Measurements from ENCODE around the gene USP8.

USP8 gene

GRCh38 chr15:50440932-50441331 is 16.7 kb downstream of the USP8 start:
- DNase-seq (ENCODE audit: low read depth), result no peak
- TF ChIP-seq, protein P1, sequence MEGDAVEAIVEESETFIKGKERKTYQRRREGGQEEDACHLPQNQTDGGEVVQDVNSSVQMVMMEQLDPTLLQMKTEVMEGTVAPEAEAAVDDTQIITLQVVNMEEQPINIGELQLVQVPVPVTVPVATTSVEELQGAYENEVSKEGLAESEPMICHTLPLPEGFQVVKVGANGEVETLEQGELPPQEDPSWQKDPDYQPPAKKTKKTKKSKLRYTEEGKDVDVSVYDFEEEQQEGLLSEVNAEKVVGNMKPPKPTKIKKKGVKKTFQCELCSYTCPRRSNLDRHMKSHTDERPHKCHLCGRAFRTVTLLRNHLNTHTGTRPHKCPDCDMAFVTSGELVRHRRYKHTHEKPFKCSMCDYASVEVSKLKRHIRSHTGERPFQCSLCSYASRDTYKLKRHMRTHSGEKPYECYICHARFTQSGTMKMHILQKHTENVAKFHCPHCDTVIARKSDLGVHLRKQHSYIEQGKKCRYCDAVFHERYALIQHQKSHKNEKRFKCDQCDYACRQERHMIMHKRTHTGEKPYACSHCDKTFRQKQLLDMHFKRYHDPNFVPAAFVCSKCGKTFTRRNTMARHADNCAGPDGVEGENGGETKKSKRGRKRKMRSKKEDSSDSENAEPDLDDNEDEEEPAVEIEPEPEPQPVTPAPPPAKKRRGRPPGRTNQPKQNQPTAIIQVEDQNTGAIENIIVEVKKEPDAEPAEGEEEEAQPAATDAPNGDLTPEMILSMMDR (IDR thresholded peaks at IDR 0.05; ENCODE audit: control insufficient read depth, extremely low read depth, insufficient read depth), result no peak
- no peak overlapping the region for H3K4me3 ChIP-seq (ENCODE audit: low read depth, low read length)

- no peak overlapping the region for H3K4me3 ChIP-seq (ENCODE audit: low read depth, low read length)
- DNase-seq (ENCODE audit: low read depth), result no peak
- TF ChIP-seq, protein P1 (IDR thresholded peaks at IDR 0.05; ENCODE audit: control insufficient read depth, extremely low read depth, insufficient read depth), result no peak
Observed at GRCh38 chr15:50452927-50453326, 28.7 kb downstream of the USP8 start.

GRCh38 chr15:50458348-50459112 is 34.3 kb downstream of the USP8 start:
- DNase-seq (ENCODE audit: low read depth), result no peak
- TF ChIP-seq, protein P1 (IDR thresholded peaks at IDR 0.05; ENCODE audit: control insufficient read depth, extremely low read depth, insufficient read depth), result no peak
- no peak overlapping the region for H3K4me3 ChIP-seq (ENCODE audit: low read depth, low read length)

DNA sequence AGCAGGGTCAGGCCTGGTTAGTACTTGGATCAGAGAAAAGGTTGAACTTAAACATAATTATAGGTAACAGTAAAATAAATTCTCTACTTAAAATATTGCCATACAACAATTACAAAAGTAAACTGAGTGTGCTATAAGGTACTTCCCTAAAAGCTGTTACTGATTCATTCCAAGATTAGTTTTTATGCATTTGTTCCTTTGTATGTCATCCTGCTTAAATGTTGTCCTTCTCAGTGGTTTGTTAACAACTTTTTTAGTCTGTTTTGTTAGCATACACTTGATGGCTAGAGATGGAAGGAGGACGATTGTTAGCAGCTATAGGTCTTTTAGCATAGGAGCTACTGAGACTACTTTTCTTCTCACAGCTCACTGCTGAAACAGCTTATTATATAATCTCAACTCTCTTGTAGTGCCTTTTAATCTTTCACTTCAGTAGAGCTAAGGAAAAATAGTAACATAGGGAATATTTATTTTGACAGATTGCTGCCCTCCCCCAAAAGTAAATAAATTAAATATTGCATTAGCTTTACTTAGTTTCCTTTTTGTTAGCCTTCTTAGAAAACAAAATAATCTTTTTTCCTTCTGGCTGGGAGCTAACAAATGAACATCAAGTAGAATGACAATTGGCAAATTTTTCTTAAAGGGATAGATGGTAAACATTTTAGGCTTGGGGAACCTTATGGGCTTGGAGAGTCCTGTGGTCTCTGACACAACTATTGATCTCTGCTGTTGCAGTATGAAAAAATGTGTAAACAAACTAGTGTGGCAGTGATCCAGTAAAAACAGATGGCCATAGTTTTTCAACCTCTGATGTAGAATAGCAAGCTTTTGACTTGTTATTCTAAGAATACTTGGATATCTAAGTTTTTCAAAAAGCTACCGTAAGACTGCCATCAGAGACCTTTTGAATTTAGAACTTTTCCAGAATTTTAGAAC is 39.5 kb downstream of the USP8 start:
- DNase-seq (ENCODE audit: low read depth), result no peak
- no peak overlapping the region for H3K4me3 ChIP-seq (ENCODE audit: low read depth, low read length)
- TF ChIP-seq, protein P1 (IDR thresholded peaks at IDR 0.05; ENCODE audit: control insufficient read depth, extremely low read depth, insufficient read depth), result no peak

GRCh38 chr15:50471072-50471471 is 46.9 kb downstream of the USP8 start:
- H3K4me3 ChIP-seq (ENCODE audit: low read depth, low read length), result no peak overlapping the region
- no peak for DNase-seq (ENCODE audit: low read depth)
- TF ChIP-seq, protein P1 (IDR thresholded peaks at IDR 0.05; ENCODE audit: control insufficient read depth, extremely low read depth, insufficient read depth), result no peak

GRCh38 chr15:50476143-50476542 is 51.9 kb downstream of the USP8 start:
- DNase-seq (ENCODE audit: low read depth), result no peak
- TF ChIP-seq, protein P1 (IDR thresholded peaks at IDR 0.05; ENCODE audit: control insufficient read depth, extremely low read depth, insufficient read depth), result no peak
- no peak overlapping the region for H3K4me3 ChIP-seq (ENCODE audit: low read depth, low read length)

Measured in LNCaP clone FGC (cell line).